Bronchial epithelial cell (primary cell): ENCODE measurements around the gene ATP9A. TPM values are rescaled to one million over a fixed set of nuclear protein-coding genes. Genes with fewer than 3 reads are reported as not detected.
"Not testable (repeated sequence)": the region's sequence is repeated elsewhere in the genome, so short reads cannot be mapped to it uniquely, and the experiment has no call there.

Experiments
- DNase-seq: peaks from one replicate; pipeline ENCODE4 v3.0.0-alpha.2; 2010; ENCODE audit warnings: low read depth
- FAIRE-seq: peaks from 2 replicates; lab custom pipeline; 2011; peaks lifted over from hg19 to GRCh38; lab: Jason Lieb, UNC
- H3K27me3 ChIP-seq: 2 replicates; pipeline ENCODE4 v1.5.1; 2011; ENCODE audit warnings: low read length; ENCODE audit not compliant: control insufficient read depth, insufficient read depth
- H3K36me3 ChIP-seq: 2 replicates; pipeline ENCODE4 v1.5.1; 2011; ENCODE audit warnings: low read length; ENCODE audit not compliant: control insufficient read depth, insufficient read depth
- H3K4me3 ChIP-seq: 2 replicates; pipeline ENCODE4 v1.5.1; 2011; ENCODE audit warnings: mild to moderate bottlenecking, low read depth, low read length, control low read depth
- CTCF ChIP-seq: IDR thresholded peaks from 2 replicates; pipeline ENCODE4 v1.5.1; 2011; ENCODE audit warnings: mild to moderate bottlenecking, moderate library complexity, low read length, control low read depth, inconsistent platforms; ENCODE audit not compliant: insufficient read depth, severe bottlenecking
- total RNA-seq: library from RNA; depleted of rRNA; stranded (reverse); fragments of >200 nt; gene quantifications from 2 replicates; pipeline ENCODE4 v1.2.1, GENCODE V29; 2014

The ATP9A gene
- total RNA-seq, 1 donor from 2014 or later = 26.3 TPM

GRCh38 chr20:51729771-51730170 is 38.4 kb downstream of the ATP9A start:
- no peak for TF ChIP-seq CTCF
- DNase-seq (no peak), FAIRE-seq (no peak)
- Histone ChIP-seq H3K4me3 (no peak overlapping the region), H3K27me3 (no peaks in the 10 kb centered on the region), H3K36me3 (no peaks in the 10 kb centered on the region)

- Histone ChIP-seq H3K36me3 (no peaks in the 10 kb centered on the region), H3K4me3 (no peak overlapping the region), H3K27me3 (no peaks in the 10 kb centered on the region)
- no peak for FAIRE-seq
- no peak for TF ChIP-seq CTCF
- no peak for DNase-seq
Measured at GRCh38 chr20:51728737-51729136, 39.5 kb downstream of the ATP9A start.

- no peak for FAIRE-seq
- no peak for TF ChIP-seq CTCF
- Histone ChIP-seq H3K27me3 (no peaks in the 10 kb centered on the region), H3K4me3 (no peak overlapping the region), H3K36me3 (no peaks in the 10 kb centered on the region)
- no peak for DNase-seq
Measured at GRCh38 chr20:51727872-51728271, 40.3 kb downstream of the ATP9A start.

- FAIRE-seq (no peak), DNase-seq (peak; percentile 21)
- Histone ChIP-seq H3K36me3 (no peaks in the 10 kb centered on the region), H3K27me3 (no peaks in the 10 kb centered on the region), H3K4me3 (no peak overlapping the region)
- TF ChIP-seq CTCF = no peak
Measured at GRCh38 chr20:51725584-51726176, 42.5 kb downstream of the ATP9A start.

GRCh38 chr20:51723026-51723425 is 45.2 kb downstream of the ATP9A start:
- DNase-seq, H3K4me3 ChIP-seq, H3K27me3 ChIP-seq, FAIRE-seq, H3K36me3 ChIP-seq: not testable (repeated sequence)

GRCh38 chr20:51722246-51722645 is 45.9 kb downstream of the ATP9A start:
- H3K36me3 ChIP-seq, FAIRE-seq, DNase-seq: not testable (repeated sequence)

GRCh38 chr20:51720854-51721253 is 47.3 kb downstream of the ATP9A start:
- H3K27me3 ChIP-seq = no peaks in the 10 kb centered on the region
- no peak overlapping the region for H3K4me3 ChIP-seq
- FAIRE-seq (no peak), DNase-seq (no peak)
- TF ChIP-seq CTCF = no peak
- no peaks in the 10 kb centered on the region for H3K36me3 ChIP-seq

More at GRCh38 chr20:51722246-51722645, 45.9 kb downstream of the ATP9A start:
- not testable (repeated sequence) for H3K27me3 ChIP-seq, H3K4me3 ChIP-seq
